K562 treated with DMSO at 1 percent for 4 hours (cell line): ENCODE results near the gene GRIN1. TPM values are rescaled to one million over a fixed set of nuclear protein-coding genes. Genes with fewer than 3 reads are reported as not detected.

Source experiments
- total RNA-seq: library from RNA; unstranded; fragments of 300-600 nt; gene quantifications from 2 replicates; pipeline ENCODE4 v1.2.3, GENCODE V29; 2022; ENCODE audit not compliant: insufficient read depth

GRIN1 gene
- total RNA-seq, result not detected in 2 replicates

DNA sequence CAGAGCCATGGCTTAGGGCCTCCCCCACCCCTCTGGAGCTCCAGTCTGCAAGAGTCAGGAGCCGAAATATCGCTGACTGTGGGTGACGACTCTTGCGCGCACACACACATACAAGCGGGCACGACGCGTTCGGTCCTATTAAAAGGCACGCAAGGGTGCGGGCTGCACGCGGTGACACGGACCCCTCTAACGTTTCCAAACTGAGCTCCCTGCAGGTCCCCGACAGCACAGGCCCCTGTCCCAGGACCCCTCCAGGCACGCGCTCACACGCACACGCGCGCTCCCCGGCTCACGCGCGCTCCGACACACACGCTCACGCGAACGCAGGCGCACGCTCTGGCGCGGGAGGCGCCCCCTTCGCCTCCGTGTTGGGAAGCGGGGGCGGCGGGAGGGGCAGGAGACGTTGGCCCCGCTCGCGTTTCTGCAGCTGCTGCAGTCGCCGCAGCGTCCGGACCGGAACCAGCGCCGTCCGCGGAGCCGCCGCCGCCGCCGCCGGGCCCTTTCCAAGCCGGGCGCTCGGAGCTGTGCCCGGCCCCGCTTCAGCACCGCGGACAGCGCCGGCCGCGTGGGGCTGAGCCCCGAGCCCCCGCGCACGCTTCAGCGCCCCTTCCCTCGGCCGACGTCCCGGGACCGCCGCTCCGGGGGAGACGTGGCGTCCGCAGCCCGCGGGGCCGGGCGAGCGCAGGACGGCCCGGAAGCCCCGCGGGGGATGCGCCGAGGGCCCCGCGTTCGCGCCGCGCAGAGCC is at the start of gene GRIN1:
TSS of gene GRIN1 (plus strand) at position 433 of the 746 bp plus-strand sequence. CDS start 333 bp downstream, outside the sequence.

DNA sequence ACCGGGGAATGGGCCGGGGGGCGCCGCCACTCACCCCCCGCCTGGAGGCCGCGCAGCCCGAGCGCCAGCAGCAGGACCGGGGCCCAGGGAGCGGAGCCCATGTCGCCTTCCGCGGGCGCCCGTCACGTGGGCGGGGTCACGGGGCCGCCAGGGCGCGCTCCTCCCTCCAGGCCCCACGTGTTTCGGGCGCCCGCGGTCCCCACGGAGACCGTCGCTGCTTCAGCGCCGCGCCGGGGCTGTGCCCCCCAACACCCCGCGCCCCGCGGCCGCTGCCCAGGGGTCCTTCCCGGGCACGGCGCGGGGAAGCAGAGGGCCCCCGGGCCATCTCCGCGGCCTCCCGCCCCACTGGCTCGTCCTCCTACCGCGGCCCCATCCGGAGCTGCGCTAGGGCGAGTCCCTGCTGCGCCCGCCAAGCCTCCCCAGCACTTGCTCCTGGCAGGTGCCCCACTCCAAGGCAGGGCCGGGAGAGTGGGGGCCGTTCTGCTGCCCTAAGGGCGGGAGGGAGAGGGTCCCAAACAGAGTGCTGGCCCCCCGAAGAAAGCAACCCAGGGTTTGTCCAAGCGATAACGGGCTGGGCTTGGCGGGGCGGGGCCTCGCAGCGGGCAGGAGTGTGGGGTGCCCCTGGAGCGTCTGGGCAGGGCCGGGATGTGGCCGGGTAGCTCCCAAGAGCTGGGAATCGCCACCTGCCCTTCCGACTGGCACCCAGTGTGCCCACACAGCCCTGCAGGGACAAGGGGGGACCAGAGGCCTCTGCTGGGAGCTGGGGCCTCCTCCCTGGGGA is 24.2 kb upstream of the GRIN1 start, which contains the start of gene DPP7:
TSS of gene DPP7 (minus strand) at position 121 of the 781 bp plus-strand sequence. CDS start at position 101, 20 bp downstream.

DNA sequence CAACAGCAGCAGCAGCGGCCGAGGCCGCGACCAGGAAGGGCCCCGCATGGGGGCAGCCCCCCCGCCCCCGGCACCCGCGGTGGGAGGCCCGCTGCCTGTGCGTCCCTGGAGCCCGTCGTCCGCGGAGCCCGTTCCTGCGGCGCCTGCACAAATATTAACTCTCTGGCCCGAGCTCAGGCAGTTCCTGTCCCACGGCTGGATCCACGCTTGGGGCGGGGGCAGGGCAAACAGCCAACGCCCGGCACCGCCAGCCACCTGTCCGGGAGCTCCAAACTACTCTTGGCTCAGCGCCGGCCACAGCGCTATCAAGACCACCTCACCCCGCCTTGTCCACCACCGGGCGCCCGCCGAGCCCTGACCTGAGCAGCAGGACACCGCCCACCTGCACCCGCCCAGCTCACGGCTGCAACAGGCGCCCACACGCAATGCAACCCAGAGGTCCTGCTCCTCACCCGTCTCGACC is 31.0 kb downstream of the GRIN1 start, which contains the start of gene LRRC26:
TSS of gene LRRC26 (minus strand) at position 156 of the 463 bp plus-strand sequence. CDS start at position 48, 108 bp downstream.

DNA sequence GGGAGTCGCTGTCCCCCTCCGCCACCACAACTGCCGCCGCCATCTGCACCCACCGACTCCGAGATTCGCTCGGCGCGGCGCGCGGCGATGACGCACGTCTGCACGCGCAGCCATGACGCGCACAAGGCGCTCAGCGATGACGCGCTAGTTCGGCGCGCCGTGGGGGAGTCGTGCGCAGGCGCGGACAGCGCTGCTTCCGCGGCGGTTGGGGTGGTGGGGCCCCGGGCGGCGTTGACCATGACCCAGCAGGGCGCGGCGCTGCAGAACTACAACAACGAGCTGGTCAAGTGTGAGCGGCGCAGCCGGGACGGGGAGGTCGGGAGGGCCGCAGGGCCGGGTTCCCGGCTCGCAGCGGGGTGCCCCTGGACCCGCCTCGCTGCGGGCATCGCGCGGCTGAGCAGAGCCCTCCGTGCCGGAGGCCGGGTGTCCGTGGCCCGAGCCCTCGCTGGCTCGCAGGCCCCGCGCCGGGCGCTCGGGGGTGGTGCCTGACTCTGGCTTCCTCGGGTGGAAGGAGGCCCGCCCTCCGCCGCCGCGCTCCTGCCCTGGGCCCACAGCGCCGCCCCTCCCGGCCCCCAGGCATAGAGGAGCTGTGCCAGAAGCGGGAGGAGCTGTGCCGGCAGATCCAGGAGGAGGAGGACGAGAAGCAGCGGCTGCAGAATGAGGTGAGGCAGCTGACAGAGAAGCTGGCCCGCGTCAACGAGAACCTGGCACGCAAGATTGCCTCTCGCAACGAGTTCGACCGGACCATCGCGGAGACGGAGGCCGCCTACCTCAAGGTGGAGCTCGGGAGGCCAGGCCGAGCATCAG is 49.7 kb downstream of the GRIN1 start, which contains the start of the genes ANAPC2 and SSNA1:
TSS of gene ANAPC2 (minus strand) at position 71 of the 807 bp plus-strand sequence. CDS start at position 43, 28 bp downstream.
TSS of gene SSNA1 (plus strand) at position 187 of the 807 bp plus-strand sequence. CDS start at position 238, 51 bp downstream.

DNA sequence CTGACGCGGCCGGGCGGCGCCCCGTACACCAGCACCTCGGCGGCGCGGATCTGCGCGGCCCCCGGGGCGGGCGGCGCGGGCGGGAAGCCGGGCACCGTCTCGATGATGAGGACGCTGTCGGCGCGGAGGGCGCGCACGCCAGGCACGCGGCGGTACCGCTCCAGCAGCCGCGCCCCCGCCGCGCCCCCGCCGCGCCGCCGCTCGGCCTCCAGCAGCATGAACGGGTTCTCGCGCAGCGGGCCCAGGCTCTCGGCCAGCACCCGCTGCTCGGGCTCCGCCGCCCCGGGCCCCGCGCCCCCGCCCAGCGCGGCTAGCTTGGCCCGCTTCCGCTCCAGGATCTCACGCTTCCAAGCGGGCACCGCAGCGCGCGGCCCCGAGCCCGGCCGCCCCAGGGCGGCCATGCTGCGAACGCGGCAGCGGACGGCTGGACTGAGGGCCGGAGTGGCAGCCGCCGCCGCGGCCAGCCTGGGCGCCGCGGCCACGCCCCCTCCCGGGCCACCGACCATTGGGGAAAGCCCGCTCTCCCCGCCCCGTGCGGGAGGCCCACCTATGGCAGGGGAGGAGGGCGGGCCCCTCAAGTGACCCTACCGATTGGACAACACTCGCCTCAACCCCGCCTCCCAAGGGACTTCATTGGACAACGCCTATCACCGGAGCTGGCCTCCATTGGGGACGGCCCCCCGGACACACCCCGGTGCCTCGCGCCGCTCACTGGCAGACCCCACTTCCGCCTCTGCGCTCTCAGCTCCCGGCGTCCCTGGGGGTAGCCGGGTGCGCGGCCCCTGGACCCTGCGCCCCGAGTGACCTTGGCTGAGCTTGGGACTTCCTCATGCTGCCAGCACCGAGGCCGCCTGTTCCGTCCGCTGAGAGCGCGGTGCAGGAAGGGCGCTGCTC is 61.6 kb downstream of the GRIN1 start, which contains the start of gene TPRN:
TSS of gene TPRN (minus strand) at position 431 of the 894 bp plus-strand sequence. CDS start at position 401, 30 bp downstream.

DNA sequence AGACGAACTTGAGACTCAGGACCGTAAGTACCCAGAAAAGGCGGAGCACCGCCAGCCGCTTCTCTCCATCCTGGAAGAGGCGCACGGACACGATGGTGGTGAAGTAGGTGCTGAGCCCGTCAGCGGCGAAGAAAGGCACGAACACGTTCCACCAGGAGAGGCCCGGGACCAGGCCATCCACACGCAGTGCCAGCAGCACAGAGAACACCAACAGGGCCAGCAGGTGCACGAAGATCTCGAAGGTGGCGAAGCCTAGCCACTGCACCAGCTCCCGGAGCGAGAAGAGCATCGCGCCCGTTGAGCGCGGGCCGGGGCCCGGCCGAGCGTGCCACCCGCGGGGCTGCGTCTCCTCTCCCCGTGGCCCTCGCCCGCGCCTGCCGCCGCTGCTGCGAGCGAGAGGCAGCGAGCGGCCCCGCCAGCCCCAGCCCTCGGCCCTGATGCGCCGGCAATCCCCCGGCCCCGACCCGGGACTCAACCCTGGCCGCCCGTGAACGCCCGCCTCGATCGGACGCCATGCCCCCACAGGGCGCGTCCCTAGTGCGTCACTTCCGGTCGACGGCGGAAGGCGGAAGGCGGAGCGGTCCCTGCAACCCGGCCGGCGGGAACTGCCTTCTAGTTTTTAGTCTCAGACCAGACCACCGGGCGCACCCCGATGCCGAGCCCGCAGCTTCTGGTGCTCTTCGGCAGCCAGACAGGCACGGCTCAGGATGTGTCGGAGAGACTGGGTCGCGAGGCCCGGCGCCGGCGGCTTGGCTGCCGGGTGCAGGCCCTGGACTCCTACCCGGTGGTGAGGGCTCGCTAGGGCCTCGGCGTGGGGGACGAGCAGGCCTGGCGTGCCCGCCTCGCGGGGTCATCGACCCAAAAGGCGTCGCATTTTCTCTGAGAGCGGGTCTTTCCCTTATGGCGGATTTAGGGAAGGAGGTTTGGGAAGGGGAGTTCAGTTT is 66.4 kb downstream of the GRIN1 start, which contains the start of the genes NDOR1 and TMEM203:
TSS of gene NDOR1 (plus strand) at position 575 of the 944 bp plus-strand sequence. CDS start at position 653, 78 bp downstream.
TSS of gene TMEM203 (minus strand) at position 523 of the 944 bp plus-strand sequence. CDS start at position 289, 234 bp downstream.

Other genes starting within 250 kb of the GRIN1 start
- 148 and 151 TPM in 2 replicates for gene FBXW5, start 194.4 kb upstream of the GRIN1 start, total RNA-seq
- gene C8G, start 193.9 kb upstream of the GRIN1 start, total RNA-seq, result not detected in 2 replicates
- gene LCN12, start 186.9 kb upstream of the GRIN1 start, total RNA-seq, result not detected in 2 replicates
- gene PTGDS, start 161.7 kb upstream of the GRIN1 start, total RNA-seq, result 6.1 and 15.4 TPM in 2 replicates
- not detected in 2 replicates for gene LCNL1, start 156.2 kb upstream of the GRIN1 start, total RNA-seq
- gene PAXX, start 146.7 kb upstream of the GRIN1 start, total RNA-seq, result 89.0 and 89.2 TPM in 2 replicates
- gene CLIC3, start 142.6 kb upstream of the GRIN1 start, total RNA-seq, result 2.0 TPM in 1 of 2 replicates, not detected in the other
- 14.1 and 26.4 TPM in 2 replicates for gene ABCA2, start 110.9 kb upstream of the GRIN1 start, total RNA-seq
- gene FUT7, start 107.1 kb upstream of the GRIN1 start, total RNA-seq, result not detected in 2 replicates
- 0.52 and 1.0 TPM in 2 replicates for gene NPDC1, start 93.0 kb upstream of the GRIN1 start, total RNA-seq
- not detected in 2 replicates for gene ENTPD2, start 85.1 kb upstream of the GRIN1 start, total RNA-seq
- gene SAPCD2, start 68.6 kb upstream of the GRIN1 start, total RNA-seq, result 27.1 and 30.1 TPM in 2 replicates
- 9.4 and 14.1 TPM in 2 replicates for gene UAP1L1, start 61.6 kb upstream of the GRIN1 start, total RNA-seq
- gene MAN1B1, start 52.2 kb upstream of the GRIN1 start, total RNA-seq, result 37.3 and 38.9 TPM in 2 replicates
- gene DPP7, start 24.4 kb upstream of the GRIN1 start, total RNA-seq, result 228 and 246 TPM in 2 replicates
- gene LRRC26, start 30.9 kb downstream of the GRIN1 start, total RNA-seq, result not detected in 2 replicates
- gene TMEM210, start 32.9 kb downstream of the GRIN1 start, total RNA-seq, result not detected in 2 replicates
- gene ANAPC2, start 49.4 kb downstream of the GRIN1 start, total RNA-seq, result 32.5 and 40.5 TPM in 2 replicates
- 203 and 207 TPM in 2 replicates for gene SSNA1, start 49.5 kb downstream of the GRIN1 start, total RNA-seq
- gene TPRN, start 61.6 kb downstream of the GRIN1 start, total RNA-seq, result 26.9 and 34.8 TPM in 2 replicates
- 35.0 and 40.6 TPM in 2 replicates for gene TMEM203, start 66.5 kb downstream of the GRIN1 start, total RNA-seq
- 23.0 and 25.4 TPM in 2 replicates for gene NDOR1, start 66.5 kb downstream of the GRIN1 start, total RNA-seq
- 6.2 and 6.7 TPM in 2 replicates for gene RNF208, start 83.1 kb downstream of the GRIN1 start, total RNA-seq
- gene CYSRT1, start 86.0 kb downstream of the GRIN1 start, total RNA-seq, result 1.1 TPM in 1 of 2 replicates, not detected in the other
- gene RNF224, start 88.3 kb downstream of the GRIN1 start, total RNA-seq, result 0.99 TPM in 1 of 2 replicates, not detected in the other
- gene SLC34A3, start 91.7 kb downstream of the GRIN1 start, total RNA-seq, result not detected in 2 replicates
- gene TUBB4B, start 102.1 kb downstream of the GRIN1 start, total RNA-seq, result 816 and 880 TPM in 2 replicates
- gene STPG3, start 112.1 kb downstream of the GRIN1 start, total RNA-seq, result not detected in 2 replicates
- 84.5 and 89.8 TPM in 2 replicates for gene NELFB, start 116.2 kb downstream of the GRIN1 start, total RNA-seq
- gene TOR4A, start 138.6 kb downstream of the GRIN1 start, total RNA-seq, result 49.5 and 59.8 TPM in 2 replicates
- gene NRARP, start 163.1 kb downstream of the GRIN1 start, total RNA-seq, result 16.1 and 30.4 TPM in 2 replicates